HPDE6-E6E7 (cell line): ENCODE data around the gene GDNF.

Source experiments
- DNase-seq: peaks from one replicate; pipeline ENCODE4 v3.0.0; 2011; ENCODE audit warnings: missing footprints; ENCODE audit errors: extremely low spot score

GDNF gene

GRCh38 chr5:37847978-37848425, 8.2 kb upstream of the GDNF start:
- DNase-seq, result peak; percentile 64

GRCh38 chr5:37846786-37847310, 7.0 kb upstream of the GDNF start:
- no peak for DNase-seq

GRCh38 chr5:37844009-37844408, 4.2 kb upstream of the GDNF start:
- DNase-seq, result no peak

- no peak for DNase-seq
These were observed 2.2 kb upstream of the GDNF start for GRCh38 chr5:37842048-37842447.

- no peak for DNase-seq
These were observed 1.4 kb upstream of the GDNF start for GRCh38 chr5:37841203-37841602.

- no peak for DNase-seq
These were observed 503 bp upstream of the GDNF start for GRCh38 chr5:37840053-37841034.

GRCh38 chr5:37838933-37839341, 904 bp downstream of the GDNF start:
- DNase-seq, result no peak

GRCh38 chr5:37838152-37838932, 1.5 kb downstream of the GDNF start:
- no peak for DNase-seq

- DNase-seq, result peak; percentile 66
These were observed 2.3 kb downstream of the GDNF start for GRCh38 chr5:37837414-37838032.

GRCh38 chr5:37836592-37837413, 3.0 kb downstream of the GDNF start:
- no peak for DNase-seq

GRCh38 chr5:37836235-37836591, 3.6 kb downstream of the GDNF start:
- DNase-seq, result no peak

GRCh38 chr5:37835380-37835973, 4.4 kb downstream of the GDNF start:
- no peak for DNase-seq

- no peak for DNase-seq
These were observed 5.1 kb downstream of the GDNF start for GRCh38 chr5:37834542-37835379.

- DNase-seq, result no peak
These were observed 5.9 kb downstream of the GDNF start for GRCh38 chr5:37833990-37834389.

GRCh38 chr5:37831821-37832534, 7.9 kb downstream of the GDNF start:
- no peak for DNase-seq

GRCh38 chr5:37830348-37830747, 9.5 kb downstream of the GDNF start:
- DNase-seq, result no peak

- DNase-seq, result no peak
These were observed 14.4 kb downstream of the GDNF start for GRCh38 chr5:37825334-37825915.

GRCh38 chr5:37823433-37824152, 16.2 kb downstream of the GDNF start:
- DNase-seq, result no peak
